ENCODE measurements around the gene LRRC45.

LRRC45 gene

DNA sequence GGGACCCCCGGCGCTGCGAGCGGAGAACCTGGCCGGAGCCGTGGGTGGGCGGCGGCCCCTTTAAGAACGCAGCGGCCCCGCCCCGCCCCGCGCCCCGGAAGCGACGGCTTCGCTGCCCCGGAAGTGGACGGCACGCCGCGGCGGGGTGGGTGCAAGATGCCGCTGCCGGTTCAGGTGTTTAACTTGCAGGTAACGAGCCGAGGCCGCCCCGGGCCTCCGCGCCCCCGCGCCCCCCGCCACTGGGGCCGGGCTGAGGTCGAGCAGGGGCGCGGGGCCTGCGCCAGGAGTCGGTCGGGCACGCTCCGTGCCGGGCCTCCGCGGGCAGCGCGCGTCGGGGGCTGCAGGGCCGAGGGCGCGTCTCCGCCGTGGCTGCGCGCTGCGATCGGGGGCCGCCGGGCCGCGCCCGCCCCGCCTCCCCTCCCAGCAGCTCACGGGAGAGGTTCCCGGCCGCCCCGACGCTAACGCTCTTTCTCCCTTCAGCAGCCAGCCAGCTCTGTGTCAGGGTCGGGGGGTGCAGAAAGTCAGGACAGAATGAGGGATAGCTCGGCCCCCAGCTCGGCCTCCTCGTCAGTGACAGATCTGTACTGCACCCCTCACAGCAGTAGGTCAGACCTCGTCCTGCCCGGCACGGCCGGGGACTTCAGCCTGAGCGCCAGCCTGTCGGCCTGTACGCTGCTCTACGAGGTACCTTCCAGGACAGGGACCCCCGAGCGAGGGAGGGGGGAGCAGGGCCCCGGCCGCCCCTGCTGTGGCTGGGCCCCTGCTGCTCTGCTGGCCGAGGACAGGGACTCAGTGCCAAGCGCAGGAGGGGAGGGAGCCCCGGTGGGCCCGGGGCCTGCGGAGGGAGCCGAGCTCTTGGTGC is 28.9 kb downstream of the LRRC45 start, which contains the start of the genes GPS1 and RFNG:
GPS1 (plus strand) TSS at position 123 of the 862 bp plus-strand sequence; CDS start at position 157, 34 bp downstream.
RFNG (minus strand) TSS at position 36 of the 862 bp plus-strand sequence. CDS start 45 bp downstream, outside the sequence.
- no peak for DNase-seq (ENCODE audit: low read depth)

DNA sequence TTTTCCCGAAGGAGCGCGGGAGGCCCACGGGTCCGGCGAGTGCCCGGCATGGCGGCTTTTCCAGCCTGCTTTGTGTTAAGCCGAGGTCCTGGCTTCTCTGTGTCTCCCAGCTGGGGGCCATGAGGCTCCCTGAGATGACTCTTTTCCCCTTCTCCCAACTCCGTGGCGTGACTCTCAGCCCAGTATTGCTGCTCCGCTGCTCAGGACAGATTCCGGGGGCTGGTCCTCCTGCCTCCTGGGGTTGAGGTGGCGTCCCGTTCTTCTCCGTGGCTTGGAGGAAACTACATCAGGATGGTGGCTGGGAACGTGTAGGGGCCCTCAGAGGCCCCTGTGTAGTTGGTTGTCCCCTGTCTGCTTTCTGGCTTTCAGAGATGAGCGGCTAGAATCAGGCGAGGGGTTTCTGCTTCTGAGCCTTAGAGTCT is 29.5 kb downstream of the LRRC45 start:
- no peak for DNase-seq (ENCODE audit: low read depth)

DNA sequence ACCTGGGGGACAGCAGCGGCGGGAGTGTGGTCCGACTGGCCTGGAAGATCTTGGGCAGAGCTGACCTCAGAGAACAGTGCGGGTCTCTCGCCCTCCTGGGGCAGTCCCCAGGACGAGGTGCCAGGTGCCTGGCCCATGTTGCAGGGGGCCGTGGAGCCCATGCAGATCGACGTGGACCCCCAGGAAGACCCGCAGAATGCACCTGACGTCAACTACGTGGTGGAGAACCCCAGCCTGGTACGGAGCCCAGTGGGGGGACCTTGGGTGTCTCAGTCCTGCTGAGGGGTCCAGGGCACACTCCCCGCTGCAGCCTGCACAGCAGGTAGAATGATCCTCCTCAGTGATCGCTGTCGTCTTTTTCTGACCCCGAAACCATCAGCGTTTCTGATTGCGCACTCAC is 30.0 kb downstream of the LRRC45 start:
- no peak for DNase-seq (ENCODE audit: low read depth)

GRCh38 chr17:82053556-82054263 is 30.6 kb downstream of the LRRC45 start:
- no peak for DNase-seq (ENCODE audit: low read depth)

- no peak for DNase-seq (ENCODE audit: low read depth)
These were observed 31.4 kb downstream of the LRRC45 start for GRCh38 chr17:82054351-82055022.

DNA sequence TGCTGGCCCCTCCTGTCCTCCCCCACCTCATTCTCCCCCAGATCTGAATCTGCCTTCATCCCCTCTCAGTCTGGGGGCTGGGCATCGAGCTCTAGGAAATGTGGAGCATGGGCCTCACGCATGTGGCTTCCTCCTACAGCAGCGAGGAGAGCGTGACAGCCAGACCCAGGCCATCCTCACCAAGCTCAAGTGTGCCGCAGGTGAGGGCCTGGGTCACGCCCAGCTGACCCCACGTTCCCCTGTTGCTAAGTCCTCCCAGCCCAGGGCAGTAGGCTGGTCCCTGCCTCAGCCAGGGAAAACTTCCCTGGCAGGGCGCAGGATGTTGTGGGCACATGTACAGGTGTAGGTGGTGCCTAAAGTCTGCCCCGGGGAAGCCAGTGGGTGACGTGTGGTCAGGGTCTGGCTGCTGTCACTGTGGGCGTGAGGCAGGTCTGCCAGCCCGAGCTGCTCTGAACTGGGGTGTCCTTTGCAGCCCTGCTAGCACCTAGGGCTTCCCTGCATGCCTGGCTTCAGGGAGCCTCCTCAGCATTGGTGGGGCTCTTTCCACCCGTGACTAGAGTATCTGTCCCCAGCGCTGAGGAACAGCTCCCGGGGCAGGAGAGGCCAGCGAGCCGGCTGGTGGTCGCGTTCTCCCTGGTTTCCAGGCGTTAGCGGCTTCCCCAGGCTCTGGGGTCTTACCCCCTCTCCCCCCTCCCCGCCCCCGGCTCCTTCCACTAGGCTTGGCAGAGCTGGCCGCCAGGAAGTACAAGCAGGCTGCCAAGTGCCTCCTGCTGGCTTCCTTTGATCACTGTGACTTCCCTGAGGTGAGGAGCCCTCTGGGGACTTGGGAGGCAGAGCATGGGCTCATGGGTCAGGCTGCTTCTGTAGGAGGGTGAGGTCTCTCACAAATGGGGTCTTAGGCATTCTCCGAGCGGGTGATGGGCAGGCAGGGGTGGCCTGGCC is 32.2 kb downstream of the LRRC45 start:
- DNase-seq (ENCODE audit: low read depth), result no peak

GRCh38 chr17:82055965-82056728 is 33.0 kb downstream of the LRRC45 start:
- no peak for DNase-seq (ENCODE audit: low read depth)

- DNase-seq (ENCODE audit: low read depth), result no peak
These were observed 33.9 kb downstream of the LRRC45 start for GRCh38 chr17:82056729-82057621.

DNA sequence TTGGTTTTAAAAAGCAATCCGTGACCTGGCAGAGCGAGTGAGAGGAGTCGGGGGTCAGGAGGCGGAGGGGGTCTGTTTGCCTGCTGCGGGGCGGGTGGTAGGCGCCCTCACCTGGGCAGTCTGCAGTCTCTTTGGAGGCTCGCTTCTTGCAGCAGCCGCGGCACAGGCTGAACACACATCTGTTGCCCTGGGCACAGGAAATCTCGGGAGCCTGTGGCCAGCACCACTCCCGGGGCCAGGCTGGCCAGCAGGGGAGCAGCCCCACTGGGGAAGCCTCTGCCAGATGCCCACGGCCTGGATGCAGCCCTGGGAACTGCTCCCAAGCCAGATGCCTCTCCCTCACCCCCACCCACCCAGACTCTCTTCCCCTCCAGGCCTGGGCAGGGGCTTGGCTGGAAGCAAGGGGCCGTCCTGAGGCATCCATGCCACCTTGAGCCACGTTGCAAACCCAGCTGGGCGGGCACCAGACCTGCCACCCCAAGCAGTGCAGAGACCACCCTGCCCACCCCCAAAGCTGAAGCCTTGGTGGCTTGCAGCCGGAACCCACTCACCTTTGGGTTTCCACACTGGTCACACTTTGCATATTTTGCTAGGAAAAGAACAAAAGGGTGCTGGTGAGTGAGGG is 35.2 kb downstream of the LRRC45 start:
- DNase-seq (ENCODE audit: low read depth), result no peak

- DNase-seq (ENCODE audit: low read depth), result no peak
These were observed 35.7 kb downstream of the LRRC45 start for GRCh38 chr17:82058855-82059249.

GRCh38 chr17:82059272-82060000 is 36.3 kb downstream of the LRRC45 start:
- no peak for DNase-seq (ENCODE audit: low read depth)

DNA sequence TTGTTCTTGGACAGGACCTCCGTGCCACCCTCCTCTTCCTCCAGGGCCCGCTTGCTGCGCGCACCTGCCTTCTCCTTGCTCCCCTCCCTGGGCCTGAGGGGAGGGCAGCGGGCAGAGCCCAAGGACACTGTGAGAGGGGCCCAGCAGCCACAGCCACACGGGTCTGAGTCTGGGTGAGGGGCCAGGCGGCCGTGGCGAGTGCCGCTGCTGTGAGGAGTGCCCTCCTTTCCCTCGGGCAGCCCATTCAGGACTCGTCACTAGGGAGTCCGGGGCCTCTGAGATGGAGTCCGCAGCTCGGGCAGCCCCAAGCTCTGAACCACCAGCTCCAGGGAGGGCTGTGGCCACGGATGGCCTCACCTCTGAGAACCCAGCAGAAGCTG is 36.9 kb downstream of the LRRC45 start:
- no peak for DNase-seq (ENCODE audit: low read depth)

GRCh38 chr17:82060614-82061013 is 37.5 kb downstream of the LRRC45 start:
- no peak for DNase-seq (ENCODE audit: low read depth)

DNA sequence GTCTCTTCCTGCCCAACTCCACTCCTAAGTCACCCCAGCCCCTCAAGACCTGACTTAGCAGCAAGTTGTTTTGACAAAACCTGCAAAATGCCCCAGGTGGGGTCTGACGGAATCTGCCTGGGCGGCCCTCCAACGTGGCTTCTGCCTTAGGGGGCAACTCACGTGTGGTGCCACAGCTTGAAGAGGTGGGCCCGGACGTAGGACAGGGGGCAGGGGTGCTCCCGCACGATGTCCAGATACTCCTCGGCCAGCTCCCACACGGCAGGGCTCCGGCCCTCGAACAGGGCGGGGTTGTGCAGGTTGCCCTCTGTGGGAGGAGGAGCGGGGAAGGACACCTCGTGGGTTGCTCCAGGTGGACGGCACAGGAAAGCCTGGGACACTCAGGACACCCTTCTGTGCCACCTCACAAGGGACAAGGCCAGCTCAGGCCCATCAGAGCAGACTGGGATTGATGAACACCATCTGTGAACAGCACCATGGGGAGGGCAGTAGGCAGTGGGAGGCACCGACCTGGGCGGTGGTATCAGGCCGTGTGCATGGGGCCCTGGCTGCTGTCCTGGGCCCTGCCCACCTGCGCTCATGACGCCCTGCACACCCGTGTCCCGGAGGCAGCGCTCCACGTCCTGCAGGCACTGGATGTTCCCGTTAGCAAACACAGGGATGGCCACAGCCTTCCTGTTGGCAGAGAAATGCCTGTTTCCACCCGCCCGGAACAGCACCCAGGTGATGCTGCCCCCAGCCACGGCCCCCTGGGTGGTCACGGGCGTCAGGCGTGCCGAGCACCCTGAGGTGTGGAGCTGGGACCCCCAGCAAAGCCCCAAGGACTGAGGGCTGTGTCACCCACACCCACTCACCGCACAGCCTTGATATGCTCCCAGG is 38.2 kb downstream of the LRRC45 start:
- no peak for DNase-seq (ENCODE audit: low read depth)

- no peak for DNase-seq (ENCODE audit: low read depth)
These were observed 39.2 kb downstream of the LRRC45 start for GRCh38 chr17:82062076-82062983.

DNA sequence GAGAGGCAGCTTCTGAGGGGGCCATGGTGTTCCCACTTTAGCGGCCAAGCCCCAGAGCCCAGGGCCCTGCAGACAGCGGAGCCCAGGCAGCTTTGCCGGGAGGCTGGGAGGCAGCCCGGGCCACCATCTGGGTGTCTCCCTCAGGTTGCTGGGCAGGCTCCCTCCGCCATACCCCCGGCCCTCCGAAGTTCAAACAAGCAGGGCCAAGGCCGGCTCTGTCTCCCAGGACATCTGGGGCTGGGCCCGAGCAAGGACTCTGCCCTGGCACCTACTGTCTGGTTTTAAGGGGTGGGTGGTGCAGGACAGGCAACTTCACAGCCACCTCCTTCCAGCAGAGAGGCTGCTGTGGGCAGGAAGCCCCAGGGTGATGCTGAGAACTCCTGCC is 39.9 kb downstream of the LRRC45 start:
- no peak for DNase-seq (ENCODE audit: low read depth)
